IPS-NIHi11 (cell line): ENCODE data around the gene DUS3L.
"Not testable (repeated sequence)": the region's sequence is repeated elsewhere in the genome, so short reads cannot be mapped to it uniquely, and the experiment has no call there.

Source experiments
- DNase-seq: peaks from one replicate; pipeline ENCODE4 v3.0.0; 2012; ENCODE audit warnings: mixed read lengths, low spot score

Gene DUS3L

GRCh38 chr19:5774921-5775320 is 16.0 kb downstream of the DUS3L start:
- DNase-seq: no peak

- no peak for DNase-seq
Observed at GRCh38 chr19:5773276-5773675, 17.7 kb downstream of the DUS3L start.

GRCh38 chr19:5772416-5772815 is 18.5 kb downstream of the DUS3L start:
- DNase-seq: no peak

- no peak for DNase-seq
Observed at GRCh38 chr19:5767949-5768348, 23.0 kb downstream of the DUS3L start.

GRCh38 chr19:5765220-5765619 is 25.7 kb downstream of the DUS3L start:
- no peak for DNase-seq

- DNase-seq: no peak
Observed at GRCh38 chr19:5762608-5763217, 28.2 kb downstream of the DUS3L start.

GRCh38 chr19:5753743-5754142 is 37.2 kb downstream of the DUS3L start:
- DNase-seq: no peak

GRCh38 chr19:5751709-5752108 is 39.3 kb downstream of the DUS3L start:
- DNase-seq: no peak

GRCh38 chr19:5749505-5749904 is 41.5 kb downstream of the DUS3L start:
- no peak for DNase-seq

- not testable (repeated sequence) for DNase-seq
Observed at GRCh38 chr19:5748920-5749319, 42.0 kb downstream of the DUS3L start.

- DNase-seq: not testable (repeated sequence)
Observed at GRCh38 chr19:5744999-5745398, 46.0 kb downstream of the DUS3L start.

- DNase-seq: no peak
Observed at GRCh38 chr19:5743630-5744029, 47.3 kb downstream of the DUS3L start.

- DNase-seq: no peak
Observed at GRCh38 chr19:5742051-5742450, 48.9 kb downstream of the DUS3L start.

GRCh38 chr19:5738423-5738822 is 52.5 kb downstream of the DUS3L start:
- no peak for DNase-seq
